ENCODE measurements around the gene WBP4.
"Not testable (repeated sequence)": the region's sequence is repeated elsewhere in the genome, so short reads cannot be mapped to it uniquely, and the experiment has no call there.

Gene WBP4

DNA sequence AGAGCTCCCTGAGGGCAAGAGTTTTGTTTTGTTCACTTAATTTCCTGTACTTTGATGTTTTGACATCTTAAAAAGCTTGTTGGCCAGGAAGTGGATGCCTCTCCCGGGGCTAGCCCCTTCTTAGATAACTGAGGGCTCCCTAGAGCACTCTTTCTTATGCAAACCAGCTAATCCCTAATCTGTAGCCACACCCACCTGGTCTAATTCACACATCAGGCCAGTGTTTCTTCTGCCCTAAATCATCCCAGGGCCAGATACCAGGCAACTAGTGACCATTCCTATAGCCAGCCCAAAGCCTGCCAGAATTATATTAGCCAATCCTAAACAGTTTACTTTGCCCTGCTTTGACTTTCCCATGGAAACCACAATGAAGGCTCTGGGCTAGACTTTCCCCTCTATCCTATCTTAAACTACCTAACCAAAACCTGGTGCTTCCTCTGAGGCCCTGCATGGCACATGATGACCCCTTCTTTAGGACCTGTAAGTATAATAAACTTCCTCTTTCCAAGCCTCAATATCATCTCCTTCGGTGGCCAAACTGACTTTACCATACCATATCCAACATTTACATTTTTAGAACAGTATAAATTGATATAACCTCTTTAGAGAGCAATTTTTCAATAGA lies 24.8 kb downstream of the WBP4 start:
- no peak for DNase-seq (ENCODE audit: low spot score)

DNA sequence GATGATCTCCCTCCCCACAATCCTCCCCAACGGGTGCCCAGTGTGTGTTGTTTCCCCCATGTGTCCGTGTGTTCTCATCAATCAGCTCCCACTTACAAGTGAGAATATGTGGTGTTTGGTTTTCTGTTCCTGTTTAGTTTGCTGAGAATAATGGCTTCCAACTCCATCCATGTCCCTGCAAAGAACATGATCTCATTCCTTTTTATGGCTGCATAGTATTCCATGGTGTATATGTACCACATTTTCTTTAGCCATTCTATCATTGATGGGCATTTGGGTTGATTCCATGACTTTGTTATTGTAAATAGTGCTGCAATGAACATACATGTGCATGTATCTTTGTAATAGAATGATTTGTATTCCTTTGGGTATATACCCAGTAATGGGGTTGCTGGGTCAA lies 34.4 kb downstream of the WBP4 start:
- DNase-seq (ENCODE audit: low spot score): not testable (repeated sequence)

DNA sequence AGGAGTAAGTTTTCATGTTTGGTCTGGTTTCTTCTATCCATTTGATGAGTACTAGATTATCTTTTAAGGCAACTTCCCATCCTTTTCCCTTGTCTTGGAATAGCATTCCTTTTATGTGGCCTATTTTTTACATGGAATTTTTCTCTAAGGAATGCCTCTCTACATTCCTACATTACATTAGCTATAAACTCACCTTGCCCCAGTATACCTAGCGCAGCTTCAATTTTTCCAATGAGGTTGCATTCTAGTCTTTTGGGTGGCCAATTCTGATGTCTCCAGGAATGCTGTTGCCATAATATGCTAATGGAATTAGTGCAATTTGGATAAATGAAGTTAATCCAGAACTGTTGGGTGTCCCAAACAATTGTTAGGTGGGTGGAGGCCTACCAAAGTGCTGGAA lies 37.5 kb downstream of the WBP4 start:
- DNase-seq (ENCODE audit: low spot score): no peak

GRCh38 chr13:41099986-41100385 lies 38.7 kb downstream of the WBP4 start:
- no peak for DNase-seq (ENCODE audit: low spot score)

DNA sequence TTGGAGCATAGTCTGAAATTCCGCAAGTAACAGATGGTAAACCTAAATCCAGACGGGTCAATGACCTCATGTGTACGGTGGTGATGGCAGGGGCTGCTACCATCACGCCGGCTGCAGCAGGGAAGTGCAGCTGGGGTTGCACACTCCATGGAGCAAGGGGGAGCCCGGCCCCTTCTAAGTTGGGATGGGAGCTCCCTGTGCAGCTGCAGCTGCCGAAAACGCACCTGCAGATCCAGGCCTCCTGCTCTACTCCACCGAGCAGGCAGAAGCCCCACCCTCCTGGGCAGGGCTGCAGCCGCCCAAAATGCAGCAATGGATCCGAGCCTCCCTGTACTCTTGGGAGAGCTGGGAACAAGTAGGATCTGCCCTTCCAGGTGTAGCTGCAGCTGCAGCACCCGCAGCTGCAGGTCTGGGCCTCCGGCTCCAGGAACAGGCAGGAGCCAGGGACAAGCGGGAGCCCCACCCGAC lies 45.8 kb downstream of the WBP4 start:
- DNase-seq (ENCODE audit: low spot score): no peak

GRCh38 chr13:41107584-41108014 lies 46.3 kb downstream of the WBP4 start:
- DNase-seq (ENCODE audit: low spot score): no peak

GRCh38 chr13:41111454-41111853 lies 50.1 kb downstream of the WBP4 start:
- no peak for DNase-seq (ENCODE audit: low spot score)

DNA sequence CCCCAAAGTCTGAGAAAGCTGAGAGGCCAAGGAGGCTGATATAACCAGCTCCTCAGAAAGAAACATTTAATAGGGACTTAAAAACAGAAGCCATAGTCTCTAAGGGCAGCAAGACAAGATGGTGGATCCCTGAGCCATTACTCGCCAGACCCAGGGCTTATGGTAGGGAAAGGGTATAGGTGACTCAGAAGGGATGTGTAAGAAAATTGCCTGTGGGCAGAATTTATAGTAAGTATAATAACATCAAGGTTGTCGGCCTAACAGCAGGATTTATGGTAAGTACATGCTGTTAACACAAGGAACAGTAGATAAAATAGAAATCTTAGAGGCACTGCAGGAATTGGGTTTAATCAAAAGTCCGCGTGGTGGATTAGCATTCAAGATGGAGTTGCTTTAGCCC lies 56.6 kb downstream of the WBP4 start:
- no peak for DNase-seq (ENCODE audit: low spot score)

- no peak for DNase-seq (ENCODE audit: low spot score)
Observed at GRCh38 chr13:41122838-41123237, 61.5 kb downstream of the WBP4 start.

DNA sequence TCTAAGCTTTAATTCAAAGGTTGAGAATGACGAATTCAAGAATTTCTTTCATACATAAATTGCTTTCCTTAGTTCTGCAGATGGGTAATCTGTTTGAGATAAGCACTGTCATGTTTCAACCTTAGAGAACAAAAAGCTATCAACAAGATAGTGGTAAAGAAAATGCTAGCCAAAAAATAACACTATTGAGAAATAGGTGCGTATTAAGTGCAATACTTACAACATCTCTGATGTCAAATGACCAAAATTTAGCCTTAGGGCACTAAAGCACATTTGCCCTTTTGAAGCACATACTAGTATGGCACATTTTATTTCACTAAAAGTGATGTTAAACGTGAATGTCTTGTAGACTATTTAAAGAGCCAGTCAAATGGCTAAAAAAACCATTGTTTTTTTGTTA lies 66.4 kb downstream of the WBP4 start:
- no peak for DNase-seq (ENCODE audit: low spot score)

DNA sequence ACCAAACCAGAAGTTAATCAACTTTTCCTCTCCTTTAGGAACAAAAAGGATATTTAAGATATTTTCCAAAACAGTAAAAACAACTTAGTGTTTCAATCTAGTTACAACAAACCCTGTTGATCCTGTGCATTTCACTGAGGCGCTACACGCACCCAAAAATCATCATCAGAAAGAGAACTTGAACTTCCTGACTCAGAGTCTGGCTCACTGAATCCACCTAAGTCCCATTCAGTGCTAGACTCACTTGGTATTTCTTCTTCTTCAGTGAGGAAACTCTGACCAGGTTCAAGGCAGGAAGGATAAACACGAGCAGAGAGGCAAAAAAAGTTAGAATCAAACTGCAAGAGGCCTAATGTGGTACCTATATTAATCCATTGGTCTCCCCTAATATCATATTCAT lies 69.0 kb downstream of the WBP4 start:
- no peak for DNase-seq (ENCODE audit: low spot score)

GRCh38 chr13:41131189-41131588 lies 69.9 kb downstream of the WBP4 start:
- DNase-seq (ENCODE audit: low spot score): not testable (repeated sequence)

DNA sequence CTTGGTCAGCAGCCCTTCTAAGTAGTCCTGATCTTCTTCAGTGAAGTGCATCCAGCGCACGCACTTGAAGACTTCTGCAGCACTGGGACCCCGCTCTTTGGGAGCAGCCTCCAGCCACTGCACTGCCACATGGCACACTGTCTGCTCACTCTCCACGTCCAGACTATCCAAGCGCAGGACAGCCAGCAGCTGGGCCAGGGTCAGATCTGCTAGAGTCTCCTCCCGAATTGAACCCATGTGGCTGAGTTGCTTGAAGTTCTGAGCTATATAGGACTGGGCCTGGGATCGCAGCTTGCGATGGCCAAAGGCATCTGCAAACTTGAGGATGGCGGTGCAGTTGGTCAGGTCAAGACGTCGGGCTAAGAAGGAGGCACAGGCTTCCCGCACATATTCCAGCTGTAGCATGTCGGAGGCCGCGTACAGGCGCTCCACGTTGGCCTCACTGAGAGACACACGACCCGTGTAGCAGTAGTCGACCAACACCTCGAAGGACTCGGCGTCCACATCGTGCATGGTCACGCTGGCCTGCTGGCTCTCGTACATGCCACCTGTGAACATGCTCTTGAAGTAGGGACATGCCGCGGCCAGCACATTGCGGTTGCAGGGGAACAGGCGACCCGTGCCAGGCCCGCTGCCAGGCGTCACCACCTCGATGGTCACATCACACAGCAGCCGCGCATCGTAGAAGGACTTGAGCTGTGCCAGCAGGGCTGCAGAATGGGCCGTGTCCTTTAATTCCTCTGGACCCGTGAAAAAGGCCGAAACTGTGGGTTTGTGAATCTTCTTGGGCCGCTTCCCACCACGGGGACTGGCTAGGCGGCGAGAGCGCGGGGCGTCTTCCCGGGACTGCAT lies 70.6 kb downstream of the WBP4 start:
- DNase-seq (ENCODE audit: low spot score): not testable (repeated sequence)

DNA sequence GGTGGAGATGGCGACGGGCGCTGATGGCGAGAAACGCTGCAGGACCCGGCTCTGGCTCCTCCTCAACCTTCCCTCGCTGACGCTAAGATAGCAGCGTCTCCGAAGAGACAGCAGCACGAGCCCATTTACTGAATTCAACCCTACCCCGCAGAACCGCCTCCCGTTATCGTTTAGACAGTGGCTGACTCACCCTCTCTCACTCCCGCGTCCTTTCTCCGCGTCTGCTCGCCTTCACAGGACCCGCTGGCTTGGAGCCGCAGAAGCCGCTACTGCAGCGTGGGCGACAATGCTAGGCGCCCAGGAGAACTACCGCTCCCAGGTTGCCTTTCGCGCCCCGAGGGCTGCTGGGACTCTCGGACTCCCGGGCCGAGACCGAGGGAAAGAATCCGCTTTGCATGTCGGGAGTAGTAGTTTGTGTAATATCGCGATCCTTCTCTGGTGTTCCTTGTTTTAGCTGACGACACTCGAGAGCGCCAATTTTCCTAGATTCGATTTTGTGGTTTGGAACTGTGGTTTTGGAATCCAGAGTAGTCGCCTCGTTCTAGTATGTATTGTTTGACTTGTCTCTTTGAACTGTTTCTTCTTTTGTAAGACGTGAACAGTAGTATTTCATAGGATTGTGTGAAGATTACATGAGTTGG lies 71.3 kb downstream of the WBP4 start, which contains the start of gene KBTBD6:
Gene KBTBD6, minus strand, starts transcription at position 291 of the 641 bp plus-strand sequence. CDS start 291 bp downstream, outside the sequence.
- DNase-seq (ENCODE audit: low spot score): peak; percentile 98
